ENCODE results near the gene DHRSX. TPM values are rescaled to one million over a fixed set of nuclear protein-coding genes. Genes with fewer than 3 reads are reported as not detected.
A peak's percentile ranks its signal among the peaks of the same experiment; 100 is the strongest.

DHRSX gene
- total and polyA plus RNA-seq, 7 experiments from 2014 or later: 15.0 to 26.2 (median 17.6) TPM

DNA sequence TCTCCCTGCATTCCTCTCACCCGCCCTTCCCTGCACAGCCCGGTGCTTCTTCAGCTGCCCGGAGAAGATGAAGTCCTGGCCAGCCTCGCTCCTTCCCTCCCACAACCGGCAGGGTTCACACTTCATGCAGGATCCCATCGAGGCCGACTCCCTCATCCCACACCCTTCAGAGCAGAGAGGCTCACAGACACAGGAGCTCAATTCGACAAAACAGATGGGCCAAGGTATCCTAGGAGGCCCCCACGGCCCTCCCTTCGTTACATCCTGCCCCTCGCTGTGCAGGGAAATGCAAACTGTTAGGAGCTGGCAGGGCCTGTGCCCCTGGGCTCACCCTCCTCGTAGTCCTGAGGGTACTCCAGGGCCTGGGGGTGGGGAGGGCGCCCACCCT lies 238.1 kb downstream of the DHRSX start:
- H3K27me3 Mint-ChIP-seq: no peaks in the 10 kb centered on the region
- H3K27ac Mint-ChIP-seq: peak overlapping the region in 1 of 9 donors; percentile 2
- Histone ChIP-seq H3K27me3 (ENCODE audit: control insufficient read depth in 2 of 2, insufficient read depth in 2 of 2, low read length in 2 of 2) (no peaks in the 10 kb centered on the region), H3K4me3 (ENCODE audit: low read length) (no peak overlapping the region), H3K27ac (ENCODE audit: low read depth, low read length) (no peak overlapping the region), H3K36me3 (ENCODE audit: control insufficient read depth in 2 of 3, insufficient read depth in 3 of 3, low read length in 3 of 3) (peaks cover 0 to 16% (median 5%) of the 10 kb centered on the region in 3 experiments), H3K4me1 (ENCODE audit: control insufficient read depth in 2 of 2, insufficient read depth in 2 of 2, low read length in 2 of 2) (no peaks in the 10 kb centered on the region), H3K9me3 (ENCODE audit: control insufficient read depth in 2 of 3, low read length in 3 of 3) (no peaks in the 10 kb centered on the region)
- DNase-seq: no peak
- peaks cover 0 to 22% (median 6%) of the 10 kb centered on the region in 11 donors for H3K9me3 Mint-ChIP-seq
- peaks cover 13 to 74% (median 48%) of the 10 kb centered on the region in 5 donors for H3K36me3 Mint-ChIP-seq
- ChIA-PET CTCF (no interaction called here), POLR2A (no interaction called here)
- no peak overlapping the region for H3K4me3 Mint-ChIP-seq
- intact Hi-C loops (cut with micrococcal nuclease): no loop called here
- H3K4me1 Mint-ChIP-seq: peaks cover 0 to 2% (median 0%) of the 10 kb centered on the region in 7 donors
- ATAC-seq: no peak

DNA sequence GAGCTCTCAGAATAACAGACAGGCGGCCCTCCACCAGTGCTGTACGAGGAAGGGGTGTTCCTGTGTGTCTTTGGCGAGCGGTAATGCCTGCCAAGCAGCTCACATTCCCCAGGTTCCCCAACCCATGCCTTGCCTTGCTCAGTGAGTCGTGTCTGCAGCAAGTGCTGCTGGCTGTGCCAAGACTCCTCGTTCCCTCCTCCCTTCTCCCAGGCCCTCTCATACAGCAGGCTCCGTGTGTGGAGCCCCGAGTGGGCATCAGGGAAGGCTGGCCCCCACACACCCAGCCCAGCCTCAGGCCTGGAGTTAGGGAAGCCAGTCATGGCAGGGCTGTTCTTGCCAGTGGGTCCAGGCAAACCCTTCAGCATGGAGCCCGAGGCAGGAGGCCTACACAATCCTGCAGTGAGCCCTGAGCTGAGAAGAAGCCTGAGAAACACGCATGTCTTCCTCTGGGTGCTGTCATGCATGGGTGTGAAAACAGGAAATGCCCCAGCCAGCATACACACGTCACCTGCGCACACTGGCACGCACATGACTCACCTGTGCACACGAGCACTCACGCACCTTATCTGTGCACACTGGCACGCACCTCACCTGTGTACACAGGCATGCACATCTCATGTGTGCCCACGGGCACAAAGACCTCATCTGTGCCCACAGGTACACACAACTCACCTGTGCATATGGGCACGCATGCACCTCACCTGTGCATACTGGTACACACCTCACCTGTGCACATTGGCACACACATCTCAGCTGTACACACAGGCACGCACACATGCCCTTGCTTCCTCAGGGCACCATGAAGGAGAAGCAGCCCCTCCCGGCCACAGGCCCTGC lies 238.7 kb downstream of the DHRSX start:
- Mint-ChIP-seq H3K36me3 (peaks cover 13 to 74% (median 50%) of the 10 kb centered on the region in 5 donors), H3K27ac (no peak overlapping the region), H3K4me1 (peaks cover 0 to 2% (median 0%) of the 10 kb centered on the region in 7 donors), H3K27me3 (no peaks in the 10 kb centered on the region), H3K4me3 (no peak overlapping the region), H3K9me3 (peaks cover 0 to 26% (median 8%) of the 10 kb centered on the region in 11 donors)
- ATAC-seq: peak; percentile 26
- H3K9me3 ChIP-seq (ENCODE audit: control insufficient read depth in 2 of 3, low read length in 3 of 3): no peaks in the 10 kb centered on the region
- no peaks in the 10 kb centered on the region for H3K27me3 ChIP-seq (ENCODE audit: control insufficient read depth in 2 of 2, insufficient read depth in 2 of 2, low read length in 2 of 2)
- H3K4me1 ChIP-seq (ENCODE audit: control insufficient read depth in 2 of 2, insufficient read depth in 2 of 2, low read length in 2 of 2): no peaks in the 10 kb centered on the region
- H3K4me3 ChIP-seq (ENCODE audit: low read length): no peak overlapping the region
- H3K36me3 ChIP-seq (ENCODE audit: control insufficient read depth in 2 of 3, insufficient read depth in 3 of 3, low read length in 3 of 3): peaks cover 0 to 16% (median 5%) of the 10 kb centered on the region in 3 experiments
- DNase-seq: no peak
- intact Hi-C loops (cut with micrococcal nuclease): no loop called here
- H3K27ac ChIP-seq (ENCODE audit: low read depth, low read length): no peak overlapping the region
- POLR2A ChIA-PET: no interaction called here
- CTCF ChIA-PET: no interaction called here

DNA sequence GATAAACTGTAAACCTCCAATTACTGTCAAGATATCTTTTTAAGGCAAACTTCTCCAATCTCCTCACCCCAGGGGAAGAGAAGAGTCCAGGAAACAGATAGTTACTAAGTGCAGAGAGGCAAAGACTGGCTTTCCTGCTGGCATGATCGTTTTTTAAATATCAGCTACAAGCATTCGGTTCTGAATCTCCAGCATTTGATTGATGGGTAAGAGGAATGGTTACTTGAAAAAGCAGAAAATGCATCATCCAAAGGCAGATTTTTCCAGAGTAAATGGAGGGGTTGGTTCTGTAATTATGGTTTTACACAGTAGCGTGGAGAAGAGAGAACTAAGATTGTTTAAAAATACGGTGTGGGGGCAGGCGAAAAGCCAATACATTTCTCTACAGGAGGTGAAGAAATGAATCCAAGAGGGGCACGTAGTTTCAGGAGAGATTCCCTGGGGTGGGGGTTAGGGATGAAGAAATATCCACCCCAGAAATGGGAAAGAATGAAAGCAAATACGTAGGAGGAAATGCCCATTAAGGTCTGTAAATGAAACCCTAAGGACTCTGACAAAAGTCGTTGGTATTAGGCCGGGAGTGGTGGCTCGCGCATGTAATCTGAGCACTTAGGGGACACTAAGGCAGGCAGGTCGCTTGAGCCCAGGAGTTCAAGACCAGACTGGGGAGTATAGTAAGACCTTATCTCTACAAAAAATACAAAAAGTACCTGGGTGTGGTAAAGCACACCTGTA lies 248.3 kb downstream of the DHRSX start:
- H3K9me3 ChIP-seq (ENCODE audit: control insufficient read depth in 2 of 3, low read length in 3 of 3): peaks cover 0 to 33% (median 0%) of the 10 kb centered on the region in 3 experiments
- H3K27ac ChIP-seq (ENCODE audit: low read depth, low read length): no peak overlapping the region
- Mint-ChIP-seq H3K36me3 (peaks cover 15 to 39% (median 30%) of the 10 kb centered on the region in 5 donors), H3K27ac (no peak overlapping the region), H3K9me3 (peaks cover 8 to 71% (median 34%) of the 10 kb centered on the region in 11 donors), H3K4me3 (no peak overlapping the region), H3K27me3 (no peaks in the 10 kb centered on the region), H3K4me1 (peaks cover 0 to 6% (median 0%) of the 10 kb centered on the region in 7 donors)
- POLR2A ChIA-PET: no interaction called here
- no peak overlapping the region for H3K4me3 ChIP-seq (ENCODE audit: low read length)
- CTCF ChIA-PET: no interaction called here
- no peak for DNase-seq
- H3K36me3 ChIP-seq (ENCODE audit: control insufficient read depth in 2 of 3, insufficient read depth in 3 of 3, low read length in 3 of 3): no peaks in the 10 kb centered on the region
- no peaks in the 10 kb centered on the region for H3K4me1 ChIP-seq (ENCODE audit: control insufficient read depth in 2 of 2, insufficient read depth in 2 of 2, low read length in 2 of 2)
- no peak for ATAC-seq
- intact Hi-C loops (cut with micrococcal nuclease): no loop called here
- H3K27me3 ChIP-seq (ENCODE audit: control insufficient read depth in 2 of 2, insufficient read depth in 2 of 2, low read length in 2 of 2): no peaks in the 10 kb centered on the region

DNA sequence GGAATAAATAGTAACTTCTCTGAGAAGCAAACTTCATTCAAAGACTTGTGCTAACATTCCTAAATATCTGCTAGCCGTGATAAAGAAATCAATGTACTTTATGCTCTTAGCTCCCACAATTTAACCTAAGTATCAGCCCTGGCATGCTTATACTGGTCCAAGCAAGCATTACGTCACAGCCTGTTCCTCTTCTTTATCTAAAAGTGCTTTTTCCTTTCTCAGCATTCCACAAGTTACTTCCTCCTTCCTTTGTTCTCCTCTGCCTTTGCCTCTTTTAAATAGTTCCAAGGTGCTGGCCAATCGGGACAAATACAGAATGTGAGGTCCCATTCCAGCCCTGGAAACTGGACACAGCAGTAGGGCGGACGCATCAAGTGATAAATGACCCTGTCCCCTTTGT lies 249.6 kb downstream of the DHRSX start:
- H3K27ac ChIP-seq (ENCODE audit: low read depth, low read length): no peak overlapping the region
- Mint-ChIP-seq H3K9me3 (peaks cover 6 to 73% (median 35%) of the 10 kb centered on the region in 11 donors), H3K4me3 (no peak overlapping the region), H3K27me3 (no peaks in the 10 kb centered on the region), H3K4me1 (peaks cover 0 to 6% (median 3%) of the 10 kb centered on the region in 7 donors), H3K27ac (no peak overlapping the region), H3K36me3 (peaks cover 15 to 36% (median 27%) of the 10 kb centered on the region in 5 donors)
- H3K27me3 ChIP-seq (ENCODE audit: control insufficient read depth in 2 of 2, insufficient read depth in 2 of 2, low read length in 2 of 2): no peaks in the 10 kb centered on the region
- H3K4me3 ChIP-seq (ENCODE audit: low read length): no peak overlapping the region
- H3K36me3 ChIP-seq (ENCODE audit: control insufficient read depth in 2 of 3, insufficient read depth in 3 of 3, low read length in 3 of 3): no peaks in the 10 kb centered on the region
- ATAC-seq (no peak), DNase-seq (no peak)
- CTCF ChIA-PET: no interaction called here
- intact Hi-C loops (cut with micrococcal nuclease): no loop called here
- peaks cover 0 to 33% (median 0%) of the 10 kb centered on the region in 3 experiments for H3K9me3 ChIP-seq (ENCODE audit: control insufficient read depth in 2 of 3, low read length in 3 of 3)
- no peaks in the 10 kb centered on the region for H3K4me1 ChIP-seq (ENCODE audit: control insufficient read depth in 2 of 2, insufficient read depth in 2 of 2, low read length in 2 of 2)
- POLR2A ChIA-PET: no interaction called here

DNA sequence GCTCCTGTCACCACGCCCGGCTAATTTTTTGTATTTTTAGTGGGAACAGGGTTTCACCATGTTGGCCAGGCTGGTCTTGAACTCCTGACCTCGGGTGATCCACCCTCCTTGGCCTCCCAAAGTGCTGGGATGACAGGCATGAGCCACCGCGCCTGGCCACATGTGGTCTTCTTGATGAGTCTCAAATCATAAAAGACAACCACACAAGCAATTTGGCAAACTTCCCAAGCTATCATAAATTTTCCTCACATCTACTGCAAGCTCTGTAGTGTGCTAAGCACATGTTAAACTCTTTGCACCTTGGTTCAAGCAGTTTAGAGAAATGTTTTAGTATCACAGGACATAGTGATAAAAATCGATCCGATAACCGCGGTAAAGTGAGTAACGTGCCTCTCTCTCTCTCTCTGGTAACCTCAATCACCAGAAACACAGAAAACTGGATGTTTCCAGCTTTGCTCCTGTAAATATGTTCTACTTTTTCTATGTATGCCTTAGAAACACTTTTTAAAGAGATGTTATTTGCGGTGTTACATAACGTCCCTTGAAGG lies 256.8 kb downstream of the DHRSX start:
- H3K27me3 ChIP-seq (ENCODE audit: control insufficient read depth in 2 of 2, insufficient read depth in 2 of 2, low read length in 2 of 2): no peaks in the 10 kb centered on the region
- no peaks in the 10 kb centered on the region for H3K27me3 Mint-ChIP-seq
- intact Hi-C loops (cut with micrococcal nuclease): no loop called here
- H3K4me1 Mint-ChIP-seq: peaks cover 0 to 5% (median 0%) of the 10 kb centered on the region in 7 donors
- ChIA-PET CTCF (no interaction called here), POLR2A (no interaction called here)
- peaks cover 0 to 25% (median 0%) of the 10 kb centered on the region in 3 experiments for H3K9me3 ChIP-seq (ENCODE audit: control insufficient read depth in 2 of 3, low read length in 3 of 3)
- peaks cover 20 to 57% (median 51%) of the 10 kb centered on the region in 5 donors for H3K36me3 Mint-ChIP-seq
- no peak overlapping the region for H3K4me3 ChIP-seq (ENCODE audit: low read length)
- no peak overlapping the region for H3K27ac ChIP-seq (ENCODE audit: low read depth, low read length)
- peaks cover 0 to 22% (median 0%) of the 10 kb centered on the region in 3 experiments for H3K36me3 ChIP-seq (ENCODE audit: control insufficient read depth in 2 of 3, insufficient read depth in 3 of 3, low read length in 3 of 3)
- DNase-seq: no peak
- H3K27ac Mint-ChIP-seq: no peak overlapping the region
- H3K4me3 Mint-ChIP-seq: no peak overlapping the region
- H3K9me3 Mint-ChIP-seq: peaks cover 0 to 77% (median 33%) of the 10 kb centered on the region in 11 donors
- no peak for ATAC-seq
- no peaks in the 10 kb centered on the region for H3K4me1 ChIP-seq (ENCODE audit: control insufficient read depth in 2 of 2, insufficient read depth in 2 of 2, low read length in 2 of 2)

DNA sequence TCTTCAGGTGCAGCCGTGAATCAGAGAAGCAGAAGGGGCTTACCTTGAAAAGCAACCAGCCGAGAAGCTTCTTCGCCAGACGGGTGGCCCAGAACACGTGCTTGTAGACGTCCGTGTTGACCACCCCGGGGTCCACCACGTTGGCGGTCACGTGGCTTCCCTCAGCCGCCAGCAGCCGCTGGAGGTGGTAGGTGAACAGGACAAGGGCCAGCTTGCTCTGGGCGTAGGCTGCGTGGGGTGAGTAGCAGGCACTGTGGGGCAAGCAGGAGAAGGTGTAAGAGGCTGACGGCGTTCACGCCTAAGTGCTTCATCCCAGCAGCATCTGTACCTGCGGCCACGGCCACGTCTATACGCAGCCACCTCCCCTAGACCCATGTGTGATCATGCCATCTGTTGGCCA lies 257.8 kb downstream of the DHRSX start:
- no peaks in the 10 kb centered on the region for H3K4me1 ChIP-seq (ENCODE audit: control insufficient read depth in 2 of 2, insufficient read depth in 2 of 2, low read length in 2 of 2)
- H3K9me3 Mint-ChIP-seq: peaks cover 0 to 70% (median 28%) of the 10 kb centered on the region in 11 donors
- ChIA-PET POLR2A (no interaction called here), CTCF (no interaction called here)
- peaks cover 0 to 25% (median 0%) of the 10 kb centered on the region in 3 experiments for H3K36me3 ChIP-seq (ENCODE audit: control insufficient read depth in 2 of 3, insufficient read depth in 3 of 3, low read length in 3 of 3)
- DNase-seq (no peak), ATAC-seq (no peak)
- H3K9me3 ChIP-seq (ENCODE audit: control insufficient read depth in 2 of 3, low read length in 3 of 3): peaks cover 0 to 25% (median 0%) of the 10 kb centered on the region in 3 experiments
- no peaks in the 10 kb centered on the region for H3K27me3 Mint-ChIP-seq
- H3K27me3 ChIP-seq (ENCODE audit: control insufficient read depth in 2 of 2, insufficient read depth in 2 of 2, low read length in 2 of 2): no peaks in the 10 kb centered on the region
- intact Hi-C loops (cut with micrococcal nuclease): no loop called here
- H3K36me3 Mint-ChIP-seq: peaks cover 17 to 59% (median 56%) of the 10 kb centered on the region in 5 donors
- no peak overlapping the region for H3K27ac ChIP-seq (ENCODE audit: low read depth, low read length)
- no peak overlapping the region for H3K27ac Mint-ChIP-seq
- H3K4me3 Mint-ChIP-seq: no peak overlapping the region
- no peak overlapping the region for H3K4me3 ChIP-seq (ENCODE audit: low read length)
- H3K4me1 Mint-ChIP-seq: peaks cover 0 to 5% (median 0%) of the 10 kb centered on the region in 7 donors

Data from naive thymus-derived CD4-positive, alpha-beta T cell (primary cell).